HG03097 (cell line): ENCODE measurements around the gene SRSF3.

Experiments used
- ATAC-seq: cut with Tn5 transposase; IDR thresholded peaks from one replicate; pipeline ENCODE4 v1.9.1; 2021; ENCODE audit not compliant: unreplicated experiment, low FRiP score

SRSF3 gene

DNA sequence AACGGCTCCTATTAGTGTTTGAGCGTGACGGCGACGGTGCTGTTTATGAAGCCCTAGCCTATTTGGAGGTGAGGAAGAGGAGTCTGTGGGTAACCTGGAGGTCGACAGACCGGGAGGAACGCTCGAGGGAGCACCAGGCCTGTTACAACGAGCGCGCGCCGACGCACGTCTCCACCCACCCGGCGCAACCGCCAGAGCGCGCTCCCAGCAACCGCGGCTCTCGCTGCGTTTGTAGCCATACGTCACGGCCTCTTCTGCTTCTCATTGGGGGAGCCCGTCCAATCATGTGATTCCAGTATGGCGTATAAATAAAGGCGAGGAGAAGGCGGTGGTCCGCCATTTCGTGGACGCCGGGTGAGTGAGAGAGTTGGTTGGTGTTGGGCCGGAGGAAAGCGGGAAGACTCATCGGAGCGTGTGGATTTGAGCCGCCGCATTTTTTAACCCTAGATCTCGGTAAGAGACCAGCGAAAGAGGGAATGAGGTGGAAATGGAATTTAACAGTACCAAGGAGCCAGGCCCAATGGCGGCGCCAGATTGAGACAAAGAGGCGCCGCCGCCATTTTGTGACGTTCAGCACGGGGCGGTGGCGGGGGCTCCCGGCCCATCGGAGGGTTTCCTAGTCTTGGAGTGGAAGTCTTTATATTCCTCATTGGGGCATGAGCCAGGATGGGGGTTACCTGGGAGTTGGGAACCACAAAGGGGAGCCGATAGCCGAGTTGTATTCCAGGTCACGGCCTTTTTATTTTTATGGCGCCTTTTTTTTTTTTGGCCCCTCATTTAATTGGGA lies at the start of gene SRSF3:
Gene SRSF3, plus strand, starts transcription at position 334 of the 787 bp plus-strand sequence. CDS start 2,401 bp downstream, outside the sequence.
- peak; percentile 89 for ATAC-seq

GRCh38 chr6:36545767-36546307 lies 48.3 kb upstream of the SRSF3 start:
- no peak for ATAC-seq

DNA sequence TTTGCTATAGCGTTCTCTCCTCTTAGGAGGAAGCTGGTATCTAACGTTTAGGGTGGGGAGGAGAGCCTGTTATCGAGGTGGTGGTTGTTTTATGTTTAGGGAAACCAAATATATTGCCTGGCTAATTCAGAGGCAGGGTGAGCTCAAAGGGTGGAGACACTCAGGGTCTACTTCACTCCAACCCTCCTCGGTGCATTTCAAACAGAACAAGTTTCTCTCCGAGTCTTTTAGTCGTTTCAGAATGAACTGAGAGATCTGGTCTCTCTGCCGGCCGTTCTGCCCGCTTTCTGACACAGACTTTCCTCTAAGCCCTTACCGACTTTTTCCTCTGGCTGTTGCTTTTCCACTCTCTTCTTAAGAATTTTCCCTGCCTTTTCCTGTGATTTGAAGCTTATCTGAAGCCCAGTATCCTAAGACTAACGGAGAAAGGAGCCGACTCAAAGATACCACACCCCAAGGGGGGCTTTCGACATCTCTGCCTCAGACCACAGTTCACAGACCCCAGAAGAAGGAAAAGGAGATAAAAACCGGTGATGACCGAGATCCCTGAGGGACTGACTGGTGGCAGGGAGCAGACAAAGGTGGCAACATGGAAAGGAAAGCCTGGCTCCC lies 47.7 kb upstream of the SRSF3 start:
- no peak for ATAC-seq

DNA sequence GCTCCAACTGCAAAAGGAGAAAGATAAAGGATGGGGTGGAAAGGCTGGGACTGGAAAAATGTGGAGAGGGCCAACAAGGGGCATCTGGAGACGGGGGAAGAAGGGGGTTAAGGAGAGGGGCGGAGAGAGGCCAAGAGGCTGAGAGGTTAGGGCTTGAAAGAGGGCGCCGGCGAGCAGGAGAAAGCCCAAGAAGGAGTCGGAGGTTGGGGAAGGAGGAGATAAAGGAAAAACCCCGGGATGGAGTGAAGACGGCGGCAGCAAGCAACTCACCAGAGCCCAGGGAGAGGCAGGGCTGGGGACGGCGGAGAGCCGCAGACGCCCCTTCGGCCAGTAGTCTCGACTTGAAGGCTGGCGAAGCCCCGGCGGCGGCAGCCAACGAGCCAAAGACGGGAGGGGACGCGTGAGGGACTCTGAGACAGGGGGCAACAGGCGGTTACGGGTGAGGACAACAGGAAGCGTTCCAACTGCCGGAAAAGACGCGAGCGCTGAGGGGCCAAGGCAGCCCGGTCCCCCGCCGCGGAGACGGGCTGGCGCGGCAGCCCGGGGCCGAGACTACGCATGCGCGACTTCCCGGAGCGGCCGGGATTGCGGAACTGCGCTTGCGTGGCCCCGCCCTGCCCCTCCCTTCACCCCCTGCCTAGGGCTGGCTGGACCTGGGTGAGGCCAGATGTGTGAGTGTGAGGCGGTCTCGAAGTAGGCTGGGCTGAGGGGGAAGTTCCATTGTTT lies 47.1 kb upstream of the SRSF3 start, which contains the start of gene STK38:
Gene STK38, minus strand, starts transcription at position 560 of the 726 bp plus-strand sequence. CDS start 7,277 bp downstream, outside the sequence.
- ATAC-seq: peak; percentile 68

DNA sequence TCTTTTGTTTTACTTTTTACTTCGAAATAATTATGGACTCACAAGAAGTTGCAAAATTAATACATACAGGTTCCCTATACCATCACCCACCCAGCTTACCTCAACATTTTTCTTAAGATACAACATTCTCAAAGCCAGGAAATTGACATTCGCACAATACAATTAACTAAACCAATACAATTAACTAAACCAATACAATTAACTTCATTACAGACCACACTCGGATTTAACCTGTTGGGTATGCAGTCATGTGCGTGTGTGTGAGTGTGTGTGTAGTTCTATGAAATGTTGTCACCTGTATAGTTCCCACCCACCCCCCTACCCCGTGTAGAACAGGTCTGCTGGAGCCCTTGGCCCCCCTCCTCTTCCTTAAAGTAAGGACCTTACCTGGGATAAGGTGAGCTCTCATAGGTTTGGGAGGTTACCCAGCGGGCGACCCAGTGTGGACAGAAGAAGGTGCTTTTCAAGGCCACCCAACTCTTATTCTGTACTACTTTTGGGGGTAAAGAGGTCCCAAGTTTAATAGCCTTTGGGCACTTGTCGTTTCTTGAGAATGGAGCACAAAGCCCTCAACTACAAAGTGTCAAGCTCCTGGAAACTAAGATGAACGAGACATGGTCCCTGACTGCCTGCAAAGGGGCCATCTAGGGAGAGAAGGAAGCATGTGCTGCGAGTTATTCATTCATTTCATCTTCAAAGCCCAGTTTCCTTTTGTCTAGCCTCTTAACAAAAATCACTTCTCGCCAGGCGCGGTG lies 46.3 kb upstream of the SRSF3 start:
- no peak for ATAC-seq

DNA sequence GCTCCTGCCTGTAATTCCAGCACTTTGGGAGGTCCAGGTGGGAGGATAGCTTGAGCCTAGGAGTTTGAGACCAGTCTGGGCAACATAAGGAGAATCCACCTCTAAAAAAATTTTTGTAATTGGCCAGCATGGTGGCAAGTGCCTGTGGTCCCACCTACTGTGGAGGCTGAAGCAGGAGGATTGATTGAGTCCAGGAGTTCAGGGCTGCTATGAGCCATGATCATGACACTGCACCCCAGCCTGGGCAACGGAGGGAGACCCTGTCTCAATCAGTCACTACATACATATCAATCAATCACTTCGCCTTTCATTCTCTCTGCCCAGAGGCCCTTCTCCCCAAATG lies 45.8 kb upstream of the SRSF3 start:
- ATAC-seq: no peak

GRCh38 chr6:36550473-36551000 lies 43.6 kb upstream of the SRSF3 start:
- ATAC-seq: no peak

DNA sequence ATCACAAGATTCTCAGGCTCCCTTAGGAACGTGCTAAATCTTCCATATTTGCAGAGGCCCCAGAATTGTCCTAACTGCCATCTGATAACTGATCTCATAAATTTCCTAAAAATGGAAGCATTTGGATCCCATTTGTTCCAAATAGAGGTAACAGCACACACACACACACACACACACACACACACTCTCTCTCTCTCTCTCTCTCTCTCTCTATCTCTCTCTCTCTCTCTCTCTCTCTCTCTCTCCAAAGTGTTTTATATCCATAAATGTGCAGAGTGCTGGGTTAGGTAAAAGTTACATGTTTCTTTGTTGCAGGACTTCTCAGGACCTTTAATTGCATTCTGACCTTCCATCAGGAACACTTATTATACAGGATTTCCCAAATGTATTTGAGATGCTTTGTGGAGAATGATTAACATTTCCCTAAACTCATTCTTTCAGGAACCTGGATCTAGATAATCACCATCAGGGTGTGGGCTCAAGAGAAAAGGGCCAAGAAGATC lies 38.4 kb upstream of the SRSF3 start:
- ATAC-seq: no peak

- no peak for ATAC-seq
Observed at GRCh38 chr6:36556281-36556680, 37.9 kb upstream of the SRSF3 start.

DNA sequence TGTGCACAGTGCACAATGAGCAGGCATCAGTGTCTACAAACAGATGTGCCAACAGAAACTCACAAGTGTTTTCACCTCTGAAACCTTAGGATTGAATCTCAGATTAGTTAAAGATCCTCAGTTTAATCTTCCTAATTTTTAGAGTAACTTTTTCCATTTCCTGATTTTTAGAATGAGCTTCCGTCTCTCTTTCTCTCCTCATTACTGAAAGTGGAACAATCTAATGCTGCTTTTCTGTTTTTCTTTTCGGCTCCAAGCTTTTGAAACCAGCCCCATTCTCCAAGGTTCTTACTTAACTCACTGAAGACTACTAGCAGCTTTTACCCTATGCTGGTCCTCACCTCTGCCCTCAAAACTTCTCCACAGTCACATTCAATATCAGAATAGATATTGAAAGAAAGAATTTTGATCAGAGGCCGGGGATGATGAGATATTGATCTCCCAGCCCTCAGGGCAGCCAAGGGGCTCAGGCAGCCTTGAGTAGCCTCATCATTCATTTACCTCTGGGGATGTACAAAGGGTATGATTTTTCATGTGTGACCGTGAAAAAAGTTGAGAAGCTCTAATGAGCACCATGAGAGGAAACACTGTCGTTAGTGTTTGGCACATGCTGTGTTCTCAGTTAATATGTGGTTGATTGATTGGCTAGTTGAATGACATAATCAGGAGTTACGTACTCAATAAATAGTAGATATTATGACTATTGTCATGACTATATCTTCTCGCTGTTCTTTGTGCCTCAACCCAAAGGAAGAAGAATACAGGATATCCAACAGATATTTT lies 35.0 kb upstream of the SRSF3 start:
- ATAC-seq: no peak

DNA sequence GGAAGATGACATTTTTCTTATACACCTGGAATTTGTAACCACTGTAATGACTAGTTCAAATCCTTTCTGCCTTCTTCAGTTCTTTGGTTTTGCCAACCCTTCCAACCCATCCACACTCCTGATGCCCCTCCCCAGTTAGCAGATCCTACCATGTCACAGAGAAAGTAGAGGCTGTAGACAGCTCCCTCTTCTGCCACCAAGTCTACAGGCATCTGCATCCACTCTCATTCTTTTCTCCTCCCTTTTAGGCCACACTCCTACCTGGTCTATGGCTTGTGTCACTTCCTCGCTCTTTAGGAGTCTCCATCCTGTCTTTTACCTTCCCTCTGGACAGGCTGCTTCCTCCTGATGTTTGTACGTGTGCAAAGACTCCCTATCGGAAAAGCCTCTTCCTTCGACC lies 33.3 kb upstream of the SRSF3 start:
- ATAC-seq: no peak

- no peak for ATAC-seq
Observed at GRCh38 chr6:36563237-36563927, 30.8 kb upstream of the SRSF3 start.

- no peak for ATAC-seq
Observed at GRCh38 chr6:36563928-36564284, 30.3 kb upstream of the SRSF3 start.

- ATAC-seq: no peak
Observed at GRCh38 chr6:36566418-36566905, 27.7 kb upstream of the SRSF3 start.

GRCh38 chr6:36570264-36570663 lies 23.9 kb upstream of the SRSF3 start:
- no peak for ATAC-seq

GRCh38 chr6:36571122-36572043 lies 22.8 kb upstream of the SRSF3 start:
- no peak for ATAC-seq
